HL-60/S4 (cell line): ENCODE data around the gene DDX20.

Source experiments
- in situ Hi-C: fragments of 300-500 bp; cut with MboI; formaldehyde crosslinking; loops from 2 replicates; pipeline ENCODE4 v1.14.3; 2022; ENCODE audit warnings: low sequenced_read_pairs

Gene DDX20

GRCh38 chr1:111747282-111747734 is 8.4 kb upstream of the DDX20 start:
- in situ Hi-C loops, result no loop called here

GRCh38 chr1:111747947-111748346 is 7.8 kb upstream of the DDX20 start:
- in situ Hi-C loops, result no loop called here

GRCh38 chr1:111749628-111750027 is 6.1 kb upstream of the DDX20 start:
- in situ Hi-C loops, result loop anchor here (5.0 to 25.0 kb wide), 2 partner anchors 32 to 537 kb away; partner anchors contain the start of gene DENND2D

GRCh38 chr1:111750856-111751255 is 4.8 kb upstream of the DDX20 start:
- in situ Hi-C loops, result loop anchor here (5.0 to 25.0 kb wide), 2 partner anchors 34 to 539 kb away; partner anchors contain the start of gene DENND2D

- in situ Hi-C loops, result loop anchor here (5.0 to 25.0 kb wide), 2 partner anchors 35 to 540 kb away; partner anchors contain the start of gene DENND2D
Observed at GRCh38 chr1:111751906-111752575, 3.7 kb upstream of the DDX20 start.

GRCh38 chr1:111754984-111755330 is 744 bp upstream of the DDX20 start:
- in situ Hi-C loops, result loop anchor here (5.0 to 25.0 kb wide), 2 partner anchors 38 to 543 kb away; partner anchors contain the start of gene DENND2D

- in situ Hi-C loops, result loop anchor here (25.0 kb wide), 1 partner anchor 544 kb away; the partner anchor contains the start of gene DENND2D
Observed at GRCh38 chr1:111756124-111756513, 418 bp downstream of the DDX20 start.

GRCh38 chr1:111758373-111758772 is 2.7 kb downstream of the DDX20 start:
- in situ Hi-C loops, result loop anchor here (25.0 kb wide), 1 partner anchor 546 kb away; the partner anchor contains the start of gene DENND2D

- in situ Hi-C loops, result loop anchor here (5.0 to 25.0 kb wide), 2 partner anchors 279 to 549 kb away; partner anchors contain the start of gene DENND2D
Observed at GRCh38 chr1:111761717-111762116, 6.0 kb downstream of the DDX20 start.

GRCh38 chr1:111762332-111762731 is 6.6 kb downstream of the DDX20 start:
- in situ Hi-C loops, result loop anchor here (5.0 to 25.0 kb wide), 2 partner anchors 280 to 550 kb away; partner anchors contain the start of gene DENND2D

GRCh38 chr1:111768023-111768422 is 12.3 kb downstream of the DDX20 start:
- in situ Hi-C loops, result loop anchor here (25.0 kb wide), 1 partner anchor 556 kb away; the partner anchor contains the start of gene DENND2D

- in situ Hi-C loops, result loop anchor here (25.0 kb wide), 1 partner anchor 556 kb away; the partner anchor contains the start of gene DENND2D
Observed at GRCh38 chr1:111768625-111769024, 12.9 kb downstream of the DDX20 start.

- in situ Hi-C loops, result loop anchor here (25.0 kb wide), 1 partner anchor 557 kb away; the partner anchor contains the start of gene DENND2D
Observed at GRCh38 chr1:111769517-111770146, 13.9 kb downstream of the DDX20 start.

- in situ Hi-C loops, result loop anchor here (25.0 kb wide), 1 partner anchor 559 kb away; the partner anchor contains the start of gene DENND2D
Observed at GRCh38 chr1:111770916-111771315, 15.2 kb downstream of the DDX20 start.

- in situ Hi-C loops, result loop anchor here (25.0 kb wide), 1 partner anchor 764 kb away; no protein-coding TSS in a partner anchor
Observed at GRCh38 chr1:111775966-111776365, 20.3 kb downstream of the DDX20 start.

- in situ Hi-C loops, result loop anchor here (25.0 kb wide), 1 partner anchor 764 kb away; no protein-coding TSS in a partner anchor
Observed at GRCh38 chr1:111776391-111776790, 20.7 kb downstream of the DDX20 start.

- in situ Hi-C loops, result loop anchor here (25.0 kb wide), 1 partner anchor 765 kb away; no protein-coding TSS in a partner anchor
Observed at GRCh38 chr1:111776861-111777260, 21.2 kb downstream of the DDX20 start.

GRCh38 chr1:111777301-111777700 is 21.6 kb downstream of the DDX20 start:
- in situ Hi-C loops, result loop anchor here (25.0 kb wide), 1 partner anchor 765 kb away; no protein-coding TSS in a partner anchor

- in situ Hi-C loops, result loop anchor here (25.0 kb wide), 1 partner anchor 766 kb away; no protein-coding TSS in a partner anchor
Observed at GRCh38 chr1:111778066-111778465, 22.4 kb downstream of the DDX20 start.

- in situ Hi-C loops, result loop anchor here (25.0 kb wide), 1 partner anchor 766 kb away; no protein-coding TSS in a partner anchor
Observed at GRCh38 chr1:111778541-111779051, 22.9 kb downstream of the DDX20 start.

- in situ Hi-C loops, result loop anchor here (25.0 kb wide), 1 partner anchor 767 kb away; no protein-coding TSS in a partner anchor
Observed at GRCh38 chr1:111779546-111779945, 23.8 kb downstream of the DDX20 start.
